Measurements from ENCODE around the gene MOB3B. TPM values are rescaled to one million over a fixed set of nuclear protein-coding genes. Genes with fewer than 3 reads are reported as not detected.

Gene MOB3B
- total RNA-seq, 2 donors from 2014 or later: 3.1 to 17.8 TPM

GRCh38 chr9:27377811-27378456 lies 151.7 kb downstream of the MOB3B start:
- no peaks in the 10 kb centered on the region for H3K4me1 ChIP-seq (replicated peaks)
- intact Hi-C loops (cut with DNase I): no loop called here
- no peak overlapping the region for H3K4me3 ChIP-seq
- H3K9me3 ChIP-seq: no peaks in the 10 kb centered on the region
- 64% methylated on average over 1 of the region's 1 CpG for WGBS
- TF ChIP-seq POLR2A (IDR thresholded peaks at IDR 0.05): no peak
- H3K36me3 ChIP-seq: no peaks in the 10 kb centered on the region
- H3K27me3 ChIP-seq (replicated peaks; ENCODE audit: insufficient read depth): no peaks in the 10 kb centered on the region
- H3K27ac ChIP-seq: no peak overlapping the region
- DNase-seq (ENCODE audit: low spot score): no peak

DNA sequence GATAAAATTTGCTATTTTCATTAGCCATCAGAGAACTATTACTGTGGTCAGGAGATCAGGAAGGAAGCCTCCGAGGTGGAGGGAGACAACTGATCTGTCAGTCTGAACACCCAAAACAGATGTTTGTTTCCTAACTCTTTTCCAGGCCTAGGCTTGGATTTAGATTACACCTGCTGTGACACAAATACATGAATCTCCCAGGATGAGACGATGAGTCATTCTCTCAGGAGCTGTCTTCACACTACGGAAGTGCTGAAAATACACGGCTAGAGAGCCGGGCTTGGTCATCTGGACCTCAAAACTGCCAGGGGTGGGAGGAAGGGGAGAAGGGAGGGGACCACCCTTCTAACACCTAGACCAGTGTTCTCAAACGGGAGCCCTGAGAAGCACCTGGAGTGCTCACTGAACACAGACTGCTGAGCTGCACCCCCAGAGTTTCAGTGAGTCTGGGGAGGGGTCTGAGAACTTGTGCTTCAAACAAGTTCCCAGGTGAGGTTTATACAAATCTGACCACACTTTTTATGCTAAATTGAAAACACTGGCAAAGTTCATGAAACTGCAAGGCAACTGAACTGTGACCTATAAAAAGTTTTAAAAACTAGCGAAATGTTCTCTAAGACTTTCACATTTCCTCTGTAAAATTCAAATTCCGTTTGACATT lies 152.3 kb downstream of the MOB3B start:
- H3K27me3 ChIP-seq (replicated peaks; ENCODE audit: insufficient read depth): no peaks in the 10 kb centered on the region
- H3K27ac ChIP-seq: no peak overlapping the region
- TF ChIP-seq POLR2AphosphoS5 (IDR thresholded peaks at IDR 0.05): no peak
- no peak for TF ChIP-seq CTCF (IDR thresholded peaks at IDR 0.05)
- no peak for TF ChIP-seq POLR2A (IDR thresholded peaks at IDR 0.05)
- DNase-seq (ENCODE audit: low spot score): no peak
- intact Hi-C loops (cut with DNase I): no loop called here
- no peak overlapping the region for H3K4me3 ChIP-seq
- no peaks in the 10 kb centered on the region for H3K36me3 ChIP-seq
- H3K9me3 ChIP-seq: no peaks in the 10 kb centered on the region
- H3K4me1 ChIP-seq (replicated peaks): no peaks in the 10 kb centered on the region
- 78% methylated on average over 8 of the region's 8 CpGs for WGBS

DNA sequence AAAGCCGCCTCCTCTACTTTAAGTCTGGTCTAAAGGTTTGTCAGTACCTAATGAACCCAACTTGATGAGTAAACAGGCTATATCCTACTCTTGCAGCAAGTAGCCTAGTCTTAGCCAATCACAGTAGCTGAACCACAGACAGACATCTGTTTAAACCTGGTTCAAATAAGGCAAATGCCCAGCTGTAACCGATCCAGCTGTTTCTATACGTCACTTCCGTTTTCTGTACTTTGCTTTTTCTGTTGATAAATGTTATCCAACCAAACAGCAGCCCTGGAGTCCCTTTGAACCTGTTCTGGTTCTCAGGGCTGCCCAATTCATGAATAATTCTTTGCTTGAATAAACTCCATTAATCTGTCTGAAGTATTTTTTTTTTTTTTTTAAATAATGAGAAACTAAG lies 155.8 kb downstream of the MOB3B start:
- no peaks in the 10 kb centered on the region for H3K9me3 ChIP-seq
- no peak for TF ChIP-seq POLR2A (IDR thresholded peaks at IDR 0.05)
- TF ChIP-seq CTCF (IDR thresholded peaks at IDR 0.05): no peak
- no peak for TF ChIP-seq POLR2AphosphoS5 (IDR thresholded peaks at IDR 0.05)
- no peaks in the 10 kb centered on the region for H3K27me3 ChIP-seq (replicated peaks; ENCODE audit: insufficient read depth)
- intact Hi-C loops (cut with DNase I): no loop called here
- H3K36me3 ChIP-seq: no peaks in the 10 kb centered on the region
- WGBS: 97% methylated on average over 4 of the region's 4 CpGs
- no peaks in the 10 kb centered on the region for H3K4me1 ChIP-seq (replicated peaks)
- DNase-seq (ENCODE audit: low spot score): no peak
- no peak overlapping the region for H3K27ac ChIP-seq
- H3K4me3 ChIP-seq: no peak overlapping the region

- H3K27ac ChIP-seq: no peak overlapping the region
- no peak for TF ChIP-seq POLR2AphosphoS5 (IDR thresholded peaks at IDR 0.05)
- TF ChIP-seq POLR2A (IDR thresholded peaks at IDR 0.05): no peak
- no peak for TF ChIP-seq CTCF (IDR thresholded peaks at IDR 0.05)
- no peaks in the 10 kb centered on the region for H3K9me3 ChIP-seq
- no peak for DNase-seq (ENCODE audit: low spot score)
- 97% methylated on average over 1 of the region's 1 CpG for WGBS
- no peaks in the 10 kb centered on the region for H3K27me3 ChIP-seq (replicated peaks; ENCODE audit: insufficient read depth)
- H3K36me3 ChIP-seq: no peaks in the 10 kb centered on the region
- no peak overlapping the region for H3K4me3 ChIP-seq
- intact Hi-C loops (cut with DNase I): no loop called here
- H3K4me1 ChIP-seq (replicated peaks): no peaks in the 10 kb centered on the region
Observed at GRCh38 chr9:27372615-27373014, 157.0 kb downstream of the MOB3B start.

DNA sequence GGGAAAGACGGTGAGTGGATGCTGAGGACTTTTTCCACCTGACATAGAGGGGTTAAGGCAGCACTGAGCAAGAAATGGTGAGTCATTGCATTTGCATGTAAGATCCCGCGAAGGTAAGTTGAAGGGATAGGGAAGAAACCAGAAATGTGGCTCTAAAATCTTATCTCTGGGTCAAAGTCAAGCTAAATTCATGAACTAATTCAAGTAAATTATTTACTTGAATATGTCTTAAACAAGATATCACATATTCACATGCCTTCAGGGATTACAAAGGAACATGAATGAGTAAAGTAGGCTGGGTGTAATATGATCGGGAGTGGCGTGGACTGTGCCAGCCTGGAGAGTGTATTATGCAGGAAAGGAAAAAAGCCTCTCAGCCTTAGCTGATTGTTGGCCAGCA lies 158.2 kb downstream of the MOB3B start:
- Histone ChIP-seq H3K4me1 (replicated peaks) (no peaks in the 10 kb centered on the region), H3K9me3 (no peaks in the 10 kb centered on the region), H3K27me3 (replicated peaks; ENCODE audit: insufficient read depth) (no peaks in the 10 kb centered on the region), H3K36me3 (no peaks in the 10 kb centered on the region), H3K4me3 (no peak overlapping the region), H3K27ac (no peak overlapping the region)
- no peak for TF ChIP-seq CTCF (IDR thresholded peaks at IDR 0.05)
- intact Hi-C loops (cut with DNase I): no loop called here
- 24% methylated on average over 5 of the region's 5 CpGs for WGBS
- no peak for DNase-seq (ENCODE audit: low spot score)
